Measurements from ENCODE around the gene PRR12. TPM values are rescaled to one million over a fixed set of nuclear protein-coding genes. Genes with fewer than 3 reads are reported as not detected.

Gene PRR12
- total and polyA plus RNA-seq, 4 donors = 0.86 to 3.5 (median 2.8) TPM

DNA sequence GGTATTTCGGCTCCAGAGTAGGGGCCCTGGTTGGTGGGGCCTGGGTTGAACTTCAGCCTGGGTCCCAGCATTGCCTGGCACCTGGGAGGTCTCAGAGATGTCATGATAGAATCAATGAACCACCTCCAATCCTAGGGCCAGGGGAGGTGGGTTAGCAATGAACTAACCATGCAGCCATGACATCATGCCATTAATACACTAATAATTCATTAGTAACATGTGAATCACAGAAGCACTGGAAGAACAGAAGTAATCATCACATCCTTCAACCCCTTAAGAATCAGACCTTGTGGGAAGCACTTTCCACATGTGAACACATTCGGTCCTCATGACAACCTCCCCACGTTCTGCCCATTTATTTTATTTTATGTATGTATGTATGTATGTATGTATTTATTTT lies 17.6 kb upstream of the PRR12 start:
- H3K4me1 ChIP-seq (ENCODE audit: control insufficient read depth in 4 of 4, insufficient read depth in 4 of 4, low read length in 3 of 4) = peaks cover 0 to 16% (median 13%) of the 10 kb centered on the region in 4 donors
- no peak for TF ChIP-seq FOXA2 (IDR thresholded peaks at IDR 0.05)
- TF ChIP-seq FOXA1 (IDR thresholded peaks at IDR 0.05) = no peak
- no peak for TF ChIP-seq NR2F2 (IDR thresholded peaks at IDR 0.05)
- TF ChIP-seq JUND (IDR thresholded peaks at IDR 0.05) = no peak
- TF ChIP-seq, protein P1, sequence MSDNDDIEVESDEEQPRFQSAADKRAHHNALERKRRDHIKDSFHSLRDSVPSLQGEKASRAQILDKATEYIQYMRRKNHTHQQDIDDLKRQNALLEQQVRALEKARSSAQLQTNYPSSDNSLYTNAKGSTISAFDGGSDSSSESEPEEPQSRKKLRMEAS (IDR thresholded peaks at IDR 0.05) = no peak
- no peak for TF ChIP-seq RAD21 (IDR thresholded peaks at IDR 0.05)
- TF ChIP-seq, protein P2, sequence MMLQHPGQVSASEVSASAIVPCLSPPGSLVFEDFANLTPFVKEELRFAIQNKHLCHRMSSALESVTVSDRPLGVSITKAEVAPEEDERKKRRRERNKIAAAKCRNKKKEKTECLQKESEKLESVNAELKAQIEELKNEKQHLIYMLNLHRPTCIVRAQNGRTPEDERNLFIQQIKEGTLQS (IDR thresholded peaks at IDR 0.05) = no peak
- TF ChIP-seq RXRA (IDR thresholded peaks at IDR 0.05) = no peak
- no peak for TF ChIP-seq HNF4G (IDR thresholded peaks at IDR 0.05)
- no peak for TF ChIP-seq SP1 (IDR thresholded peaks at IDR 0.05)
- TF ChIP-seq, protein P3, sequence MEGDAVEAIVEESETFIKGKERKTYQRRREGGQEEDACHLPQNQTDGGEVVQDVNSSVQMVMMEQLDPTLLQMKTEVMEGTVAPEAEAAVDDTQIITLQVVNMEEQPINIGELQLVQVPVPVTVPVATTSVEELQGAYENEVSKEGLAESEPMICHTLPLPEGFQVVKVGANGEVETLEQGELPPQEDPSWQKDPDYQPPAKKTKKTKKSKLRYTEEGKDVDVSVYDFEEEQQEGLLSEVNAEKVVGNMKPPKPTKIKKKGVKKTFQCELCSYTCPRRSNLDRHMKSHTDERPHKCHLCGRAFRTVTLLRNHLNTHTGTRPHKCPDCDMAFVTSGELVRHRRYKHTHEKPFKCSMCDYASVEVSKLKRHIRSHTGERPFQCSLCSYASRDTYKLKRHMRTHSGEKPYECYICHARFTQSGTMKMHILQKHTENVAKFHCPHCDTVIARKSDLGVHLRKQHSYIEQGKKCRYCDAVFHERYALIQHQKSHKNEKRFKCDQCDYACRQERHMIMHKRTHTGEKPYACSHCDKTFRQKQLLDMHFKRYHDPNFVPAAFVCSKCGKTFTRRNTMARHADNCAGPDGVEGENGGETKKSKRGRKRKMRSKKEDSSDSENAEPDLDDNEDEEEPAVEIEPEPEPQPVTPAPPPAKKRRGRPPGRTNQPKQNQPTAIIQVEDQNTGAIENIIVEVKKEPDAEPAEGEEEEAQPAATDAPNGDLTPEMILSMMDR (IDR thresholded peaks at IDR 0.05; ENCODE audit: low read depth, low read length, missing input control) = no peak
- TF ChIP-seq HNF4A (conservative IDR thresholded peaks at IDR 0.05) = no peak
- no peak for TF ChIP-seq TAF1 (conservative IDR thresholded peaks at IDR 0.05)
- TF ChIP-seq EGR1 (IDR thresholded peaks at IDR 0.05; ENCODE audit: low read depth in 2 of 2) = no peak
- no peak for TF ChIP-seq GABPA (IDR thresholded peaks at IDR 0.05 in 1 of 2, conservative IDR thresholded peaks at IDR 0.05 in 1 of 2)
- TF ChIP-seq, protein P4, sequence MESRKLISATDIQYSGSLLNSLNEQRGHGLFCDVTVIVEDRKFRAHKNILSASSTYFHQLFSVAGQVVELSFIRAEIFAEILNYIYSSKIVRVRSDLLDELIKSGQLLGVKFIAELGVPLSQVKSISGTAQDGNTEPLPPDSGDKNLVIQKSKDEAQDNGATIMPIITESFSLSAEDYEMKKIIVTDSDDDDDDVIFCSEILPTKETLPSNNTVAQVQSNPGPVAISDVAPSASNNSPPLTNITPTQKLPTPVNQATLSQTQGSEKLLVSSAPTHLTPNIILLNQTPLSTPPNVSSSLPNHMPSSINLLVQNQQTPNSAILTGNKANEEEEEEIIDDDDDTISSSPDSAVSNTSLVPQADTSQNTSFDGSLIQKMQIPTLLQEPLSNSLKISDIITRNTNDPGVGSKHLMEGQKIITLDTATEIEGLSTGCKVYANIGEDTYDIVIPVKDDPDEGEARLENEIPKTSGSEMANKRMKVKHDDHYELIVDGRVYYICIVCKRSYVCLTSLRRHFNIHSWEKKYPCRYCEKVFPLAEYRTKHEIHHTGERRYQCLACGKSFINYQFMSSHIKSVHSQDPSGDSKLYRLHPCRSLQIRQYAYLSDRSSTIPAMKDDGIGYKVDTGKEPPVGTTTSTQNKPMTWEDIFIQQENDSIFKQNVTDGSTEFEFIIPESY (IDR thresholded peaks at IDR 0.05) = no peak
- no peak for TF ChIP-seq YY1 (IDR thresholded peaks at IDR 0.05)
- TF ChIP-seq, protein P5, sequence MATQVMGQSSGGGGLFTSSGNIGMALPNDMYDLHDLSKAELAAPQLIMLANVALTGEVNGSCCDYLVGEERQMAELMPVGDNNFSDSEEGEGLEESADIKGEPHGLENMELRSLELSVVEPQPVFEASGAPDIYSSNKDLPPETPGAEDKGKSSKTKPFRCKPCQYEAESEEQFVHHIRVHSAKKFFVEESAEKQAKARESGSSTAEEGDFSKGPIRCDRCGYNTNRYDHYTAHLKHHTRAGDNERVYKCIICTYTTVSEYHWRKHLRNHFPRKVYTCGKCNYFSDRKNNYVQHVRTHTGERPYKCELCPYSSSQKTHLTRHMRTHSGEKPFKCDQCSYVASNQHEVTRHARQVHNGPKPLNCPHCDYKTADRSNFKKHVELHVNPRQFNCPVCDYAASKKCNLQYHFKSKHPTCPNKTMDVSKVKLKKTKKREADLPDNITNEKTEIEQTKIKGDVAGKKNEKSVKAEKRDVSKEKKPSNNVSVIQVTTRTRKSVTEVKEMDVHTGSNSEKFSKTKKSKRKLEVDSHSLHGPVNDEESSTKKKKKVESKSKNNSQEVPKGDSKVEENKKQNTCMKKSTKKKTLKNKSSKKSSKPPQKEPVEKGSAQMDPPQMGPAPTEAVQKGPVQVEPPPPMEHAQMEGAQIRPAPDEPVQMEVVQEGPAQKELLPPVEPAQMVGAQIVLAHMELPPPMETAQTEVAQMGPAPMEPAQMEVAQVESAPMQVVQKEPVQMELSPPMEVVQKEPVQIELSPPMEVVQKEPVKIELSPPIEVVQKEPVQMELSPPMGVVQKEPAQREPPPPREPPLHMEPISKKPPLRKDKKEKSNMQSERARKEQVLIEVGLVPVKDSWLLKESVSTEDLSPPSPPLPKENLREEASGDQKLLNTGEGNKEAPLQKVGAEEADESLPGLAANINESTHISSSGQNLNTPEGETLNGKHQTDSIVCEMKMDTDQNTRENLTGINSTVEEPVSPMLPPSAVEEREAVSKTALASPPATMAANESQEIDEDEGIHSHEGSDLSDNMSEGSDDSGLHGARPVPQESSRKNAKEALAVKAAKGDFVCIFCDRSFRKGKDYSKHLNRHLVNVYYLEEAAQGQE (IDR thresholded peaks at IDR 0.05) = no peak

More for the DNA sequence above, 17.6 kb upstream of the PRR12 start:
- Histone ChIP-seq H3K4me3 (ENCODE audit: low read depth in 1 of 3, low read length in 3 of 3) (no peak overlapping the region), H3K27ac (ENCODE audit: low read depth in 1 of 2, low read length in 2 of 2) (no peak overlapping the region), H3K9ac (ENCODE audit: low read depth in 1 of 2, low read length in 2 of 2) (no peak overlapping the region), H3K36me3 (ENCODE audit: control insufficient read depth in 4 of 4, insufficient read depth in 3 of 4, low read depth in 1 of 4, low read length in 3 of 4) (peaks cover 0 to 10% (median 4%) of the 10 kb centered on the region in 4 donors), H3K9me3 (ENCODE audit: control insufficient read depth in 4 of 4, low read length in 3 of 4) (no peaks in the 10 kb centered on the region), H3K27me3 (ENCODE audit: control insufficient read depth in 4 of 4, insufficient read depth in 4 of 4, low read length in 3 of 4) (no peaks in the 10 kb centered on the region)
- no peak for DNase-seq (ENCODE audit: low spot score)
- WGBS = 88% methylated on average over 3 of the region's 3 CpGs

Measured in liver (tissue), 9 donors.